NCI-H1417 treated with DMSO at 0.1 percent for 48 hours (cell line): ENCODE results near the gene GJB3.
"Not testable (repeated sequence)": the region's sequence is repeated elsewhere in the genome, so short reads cannot be mapped to it uniquely, and the experiment has no call there.

Experiments
- DNase-seq: peaks from one replicate; lab custom pipeline; 2025; lab: John Stamatoyannopoulos, UW

Gene GJB3

DNA sequence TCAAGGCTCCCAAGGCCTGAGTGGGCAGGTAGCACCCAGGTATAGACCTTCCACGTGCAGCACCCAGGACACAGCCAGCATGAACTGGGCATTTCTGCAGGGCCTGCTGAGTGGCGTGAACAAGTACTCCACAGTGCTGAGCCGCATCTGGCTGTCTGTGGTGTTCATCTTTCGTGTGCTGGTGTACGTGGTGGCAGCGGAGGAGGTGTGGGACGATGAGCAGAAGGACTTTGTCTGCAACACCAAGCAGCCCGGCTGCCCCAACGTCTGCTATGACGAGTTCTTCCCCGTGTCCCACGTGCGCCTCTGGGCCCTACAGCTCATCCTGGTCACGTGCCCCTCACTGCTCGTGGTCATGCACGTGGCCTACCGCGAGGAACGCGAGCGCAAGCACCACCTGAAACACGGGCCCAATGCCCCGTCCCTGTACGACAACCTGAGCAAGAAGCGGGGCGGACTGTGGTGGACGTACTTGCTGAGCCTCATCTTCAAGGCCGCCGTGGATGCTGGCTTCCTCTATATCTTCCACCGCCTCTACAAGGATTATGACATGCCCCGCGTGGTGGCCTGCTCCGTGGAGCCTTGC, 19.7 kb upstream of the GJB3 start:
- DNase-seq, result no peak

DNA sequence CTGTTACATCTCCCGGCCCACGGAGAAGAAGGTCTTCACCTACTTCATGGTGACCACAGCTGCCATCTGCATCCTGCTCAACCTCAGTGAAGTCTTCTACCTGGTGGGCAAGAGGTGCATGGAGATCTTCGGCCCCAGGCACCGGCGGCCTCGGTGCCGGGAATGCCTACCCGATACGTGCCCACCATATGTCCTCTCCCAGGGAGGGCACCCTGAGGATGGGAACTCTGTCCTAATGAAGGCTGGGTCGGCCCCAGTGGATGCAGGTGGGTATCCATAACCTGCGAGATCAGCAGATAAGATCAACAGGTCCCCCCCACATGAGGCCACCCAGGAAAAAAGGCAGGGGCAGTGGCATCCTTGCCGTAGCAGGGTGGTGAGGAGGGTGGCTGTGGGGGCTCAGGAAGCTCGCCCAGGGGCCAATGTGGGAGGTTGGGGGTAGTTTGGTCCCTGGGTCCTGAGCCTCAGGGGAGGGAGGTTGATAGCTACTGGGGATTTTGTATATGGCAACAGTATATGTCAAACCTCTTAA, 19.2 kb upstream of the GJB3 start:
- DNase-seq, result no peak

DNA sequence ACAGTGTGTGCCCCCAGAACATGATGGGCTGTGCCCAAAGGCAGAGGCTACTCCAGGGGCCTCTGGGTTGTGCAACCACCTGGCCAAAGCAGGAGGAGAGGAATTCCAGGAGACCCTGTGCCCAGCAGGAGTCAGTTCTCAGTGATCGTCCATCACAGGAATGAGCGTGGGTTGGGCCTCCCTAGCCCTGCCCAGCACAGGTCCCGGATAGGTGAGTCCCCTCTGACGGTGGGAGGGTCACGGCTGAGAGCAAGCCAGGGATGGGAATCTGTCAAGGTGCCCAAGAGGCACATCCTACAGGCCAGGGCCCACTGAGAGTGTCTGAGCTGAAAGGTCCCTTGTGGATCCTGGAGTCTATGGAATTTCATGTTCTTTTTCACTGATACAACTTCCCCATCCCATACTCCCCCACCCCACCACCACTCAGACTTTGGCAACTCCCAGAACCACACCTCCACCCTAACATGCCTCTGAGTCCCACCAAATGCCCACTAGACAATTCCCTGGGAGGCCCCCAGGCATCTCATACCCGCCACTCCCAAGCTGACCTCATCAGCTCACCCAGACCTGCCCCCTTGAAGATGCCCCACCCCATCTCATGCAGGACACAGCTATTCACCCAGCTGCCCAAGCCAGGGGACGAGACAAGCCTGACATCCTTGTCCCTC, 18.4 kb upstream of the GJB3 start:
- no peak for DNase-seq

DNA sequence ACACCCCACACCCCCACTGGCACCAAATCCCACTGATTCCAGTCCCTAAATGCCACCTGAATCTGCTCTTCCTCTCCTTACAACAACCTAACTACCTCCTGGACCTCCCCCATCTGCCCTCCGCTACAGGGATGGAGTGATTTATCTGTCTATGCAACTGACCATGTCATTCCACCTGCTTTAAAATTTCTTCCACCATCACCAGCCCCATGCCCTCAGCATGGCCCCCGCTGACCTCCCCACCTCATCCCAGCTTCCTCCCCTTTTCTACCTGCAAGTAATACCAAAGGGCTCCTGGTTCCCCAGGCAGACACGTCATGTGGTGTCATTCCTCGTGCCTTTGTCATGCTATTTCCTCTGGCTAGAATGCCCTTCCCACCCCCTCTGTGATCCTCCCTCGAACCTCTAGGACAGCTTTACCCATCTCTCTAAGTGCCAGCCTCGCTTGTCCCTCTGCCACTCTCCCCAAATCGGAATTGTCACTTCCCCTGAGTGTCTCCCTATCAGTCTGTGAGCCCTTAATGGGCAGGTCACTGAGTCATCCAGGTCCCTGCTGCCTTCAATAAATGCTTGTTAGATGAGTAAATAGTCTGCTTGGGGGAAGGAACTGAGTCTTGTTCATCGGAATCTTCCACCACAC, 17.8 kb upstream of the GJB3 start:
- DNase-seq, result no peak

DNA sequence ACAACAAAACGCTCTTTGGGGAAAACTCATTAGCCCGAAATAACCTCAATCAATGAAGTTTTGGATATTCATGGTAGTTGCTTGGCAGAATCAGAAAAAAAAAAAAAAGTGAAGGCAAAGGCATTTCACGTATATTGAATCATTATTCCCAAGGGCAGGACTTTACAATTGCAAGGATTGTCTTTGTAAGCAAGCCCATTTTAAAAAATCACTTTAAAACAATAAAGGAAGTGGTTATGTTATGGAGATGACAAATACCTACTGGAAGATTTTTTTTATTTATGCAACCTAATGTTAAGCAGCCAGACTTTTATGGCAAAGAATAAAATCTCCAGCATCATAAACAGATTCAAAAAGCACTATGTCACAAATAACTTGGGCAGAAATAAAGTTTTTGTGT, 12.2 kb upstream of the GJB3 start:
- no peak for DNase-seq

DNA sequence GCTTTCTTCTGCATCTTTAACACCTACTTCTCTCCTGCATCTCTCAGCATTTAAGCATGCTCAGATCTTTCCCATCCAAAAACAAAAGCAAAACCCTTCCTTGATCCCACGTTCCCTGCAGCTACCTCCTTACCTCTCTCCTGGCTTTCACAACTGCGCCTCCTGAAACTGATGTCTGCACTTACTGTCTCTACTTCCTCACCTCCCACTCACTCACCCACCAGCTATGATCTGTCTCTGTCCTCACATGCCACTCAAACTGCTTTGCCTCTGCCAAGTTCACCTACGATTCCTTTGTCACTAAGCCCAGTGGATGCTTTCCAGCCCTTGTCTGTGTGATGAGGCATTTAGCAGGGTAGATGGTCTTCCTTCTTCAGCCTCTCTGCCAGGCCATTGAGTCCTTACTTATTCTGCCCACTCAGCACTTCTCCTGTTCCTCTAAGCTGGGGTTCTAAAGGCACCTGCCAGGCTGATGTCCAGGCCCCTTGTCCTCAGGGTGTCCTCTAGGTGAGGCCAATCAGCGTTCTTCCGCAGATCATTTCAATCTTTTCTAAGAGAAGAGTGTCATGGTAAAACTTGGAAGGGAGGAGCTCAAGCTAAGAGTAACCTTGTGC, 10.0 kb upstream of the GJB3 start:
- DNase-seq, result no peak

DNA sequence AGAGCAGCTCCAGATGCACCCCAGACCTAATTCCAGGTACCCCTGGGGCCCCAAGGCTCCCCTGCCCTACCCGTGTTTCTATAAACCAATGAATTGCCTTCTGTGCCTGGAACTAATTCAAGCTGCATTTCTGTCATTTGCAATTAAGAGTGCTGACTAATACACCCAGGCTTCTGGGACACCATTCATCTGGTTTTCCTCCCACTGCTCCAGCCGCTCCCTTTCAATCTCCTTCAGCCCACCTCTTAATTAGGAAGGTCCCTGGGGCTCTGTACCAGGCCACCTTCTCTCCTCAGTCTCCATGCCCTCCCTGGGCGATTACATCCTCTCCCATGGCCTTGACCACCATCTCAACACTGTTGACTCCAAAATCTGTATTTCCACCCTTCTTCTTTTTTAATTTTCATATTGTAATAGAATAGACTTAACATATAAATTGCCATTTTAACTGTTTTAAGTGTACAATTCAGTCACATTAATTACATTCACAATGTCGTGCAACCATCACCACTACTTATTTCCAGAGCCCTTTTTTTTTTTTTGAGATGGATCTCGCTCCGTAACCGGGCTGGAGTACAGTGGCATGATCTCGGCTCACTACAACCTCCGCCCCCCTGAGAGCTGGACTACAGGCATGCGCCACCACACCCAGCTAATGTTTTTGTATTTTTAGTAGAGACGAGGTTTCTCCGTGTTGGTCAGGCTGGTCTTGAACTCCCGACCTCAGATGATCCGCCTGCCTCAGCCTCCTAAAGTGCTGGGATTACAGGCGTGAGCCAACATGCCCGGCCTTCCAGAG, 9.2 kb upstream of the GJB3 start:
- no peak for DNase-seq

DNA sequence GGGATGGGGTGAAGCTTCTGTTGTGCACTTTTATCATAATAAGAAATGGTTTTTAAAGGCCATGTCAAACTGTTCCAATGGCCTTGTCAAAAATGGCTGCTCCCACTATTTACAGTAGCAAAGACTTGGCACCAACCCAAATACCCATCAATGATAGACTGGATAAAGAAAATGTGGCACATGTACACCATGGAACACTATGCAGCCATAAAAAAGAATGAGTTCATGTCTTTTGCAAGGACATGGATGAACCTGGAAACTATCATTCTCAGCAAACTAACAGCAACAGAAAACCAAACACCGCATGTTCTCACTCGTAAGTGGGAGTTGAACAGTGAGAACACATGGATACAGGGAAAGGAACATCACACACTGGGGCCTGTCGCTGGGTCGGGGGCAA, 7.9 kb upstream of the GJB3 start:
- DNase-seq, result not testable (repeated sequence)

DNA sequence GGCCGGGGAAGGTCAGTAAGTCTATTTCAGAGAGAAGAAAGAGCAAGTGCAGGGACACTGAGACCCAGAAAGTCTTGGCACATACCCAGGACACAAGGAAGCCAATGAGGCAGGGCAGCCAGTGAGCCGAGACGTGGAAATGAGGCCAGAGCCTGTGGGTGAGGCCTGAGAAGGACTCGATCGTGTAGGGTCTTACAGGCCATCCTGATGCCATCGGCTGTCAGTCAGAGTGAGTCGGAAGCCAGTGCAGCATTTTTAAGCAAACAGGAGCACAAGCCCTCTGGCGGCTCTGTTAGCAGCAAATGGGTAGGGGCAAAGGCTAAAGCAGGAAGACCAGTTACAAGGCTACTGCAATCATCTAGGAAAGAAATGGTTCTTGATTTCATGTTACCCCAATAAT, 6.1 kb upstream of the GJB3 start:
- no peak for DNase-seq

DNA sequence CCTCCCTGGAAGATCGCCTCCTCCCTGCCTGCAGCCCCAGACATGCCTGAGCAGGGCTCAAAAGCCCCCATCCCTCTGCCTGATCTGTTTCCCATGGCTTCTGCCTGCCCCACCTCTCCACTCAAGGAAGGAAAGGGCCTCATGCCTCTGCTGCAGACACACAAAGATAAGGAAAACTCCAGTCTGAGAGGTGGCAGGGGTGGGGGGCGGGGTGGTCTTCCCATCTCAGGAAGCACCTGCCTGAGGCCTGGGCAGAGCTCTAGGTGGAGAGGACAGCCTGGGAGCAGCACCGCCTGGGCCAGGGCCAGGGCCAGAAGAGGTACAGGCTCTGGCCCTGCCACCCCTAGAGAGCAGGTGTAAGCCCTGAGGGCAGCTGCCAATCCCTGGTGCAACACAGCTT, 4.1 kb upstream of the GJB3 start:
- DNase-seq, result no peak

DNA sequence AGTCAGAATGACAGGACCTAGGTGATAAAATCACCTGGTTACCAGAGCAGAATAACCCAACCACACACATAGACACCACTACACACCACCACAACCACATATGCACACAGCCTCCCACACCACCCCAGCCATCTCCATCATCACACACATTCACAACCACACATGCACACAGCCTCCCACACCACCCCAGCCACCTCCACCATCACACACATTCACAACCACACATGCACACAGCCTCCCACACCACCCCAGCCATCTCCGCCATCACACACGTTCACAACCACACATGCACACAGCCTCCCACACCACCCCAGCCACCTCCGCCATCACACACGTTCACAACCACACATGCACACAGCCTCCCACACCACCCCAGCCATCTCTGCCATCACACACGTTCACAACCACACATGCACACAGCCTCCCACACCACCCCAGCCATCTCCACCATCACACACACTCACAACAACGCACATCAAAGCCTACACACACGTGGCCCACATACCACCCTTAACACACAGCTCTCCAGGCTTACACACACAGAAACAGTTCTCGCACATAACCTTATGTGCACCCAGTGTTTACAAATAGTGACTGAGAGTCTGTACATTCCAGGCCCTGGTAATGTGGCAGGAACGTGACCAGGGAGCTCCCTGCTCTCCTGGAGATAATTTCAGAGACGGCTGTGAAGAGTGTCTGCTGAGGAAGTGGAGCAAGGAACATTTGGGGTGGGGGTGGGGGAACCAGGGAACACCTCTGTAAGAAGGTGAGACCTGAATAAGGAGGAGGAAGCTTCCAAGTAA, 3.3 kb upstream of the GJB3 start:
- no peak for DNase-seq

DNA sequence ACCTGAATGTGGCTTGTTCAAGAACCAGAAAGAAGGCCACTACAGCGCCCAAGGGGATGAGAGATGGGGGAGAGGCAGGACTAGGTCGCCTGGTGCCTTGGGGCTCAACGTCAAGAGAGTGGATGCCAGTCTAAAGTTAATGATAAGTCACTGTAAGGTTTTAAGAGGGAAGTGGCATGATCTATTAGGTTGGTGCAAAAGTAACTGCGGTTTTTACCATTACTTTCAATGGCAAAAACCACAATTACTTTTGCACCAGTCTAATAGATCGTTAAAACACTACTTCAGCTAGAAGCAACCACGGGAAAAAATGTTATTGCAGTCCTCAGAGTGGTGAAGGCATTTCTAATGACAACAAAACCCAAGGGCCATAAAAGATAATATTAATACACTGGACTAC, 2.6 kb upstream of the GJB3 start:
- DNase-seq, result no peak

DNA sequence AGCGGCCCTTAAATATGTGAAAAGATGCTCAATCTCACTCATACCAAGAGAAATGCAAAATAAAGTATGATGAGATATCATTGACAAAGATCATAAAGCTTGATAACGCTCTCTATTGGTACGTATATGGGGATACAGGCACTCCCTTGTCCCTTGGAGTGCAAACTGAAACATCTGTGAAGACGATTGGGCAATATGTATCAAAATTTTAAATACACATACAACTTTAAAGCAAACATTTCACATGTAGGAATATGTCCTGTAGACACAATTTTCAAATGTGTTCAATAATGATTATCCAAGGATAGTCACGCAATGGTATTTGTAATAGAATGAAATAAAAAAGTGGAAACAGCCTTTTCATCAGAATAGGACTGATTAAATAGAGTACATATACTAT, 2.0 kb upstream of the GJB3 start:
- DNase-seq, result no peak

DNA sequence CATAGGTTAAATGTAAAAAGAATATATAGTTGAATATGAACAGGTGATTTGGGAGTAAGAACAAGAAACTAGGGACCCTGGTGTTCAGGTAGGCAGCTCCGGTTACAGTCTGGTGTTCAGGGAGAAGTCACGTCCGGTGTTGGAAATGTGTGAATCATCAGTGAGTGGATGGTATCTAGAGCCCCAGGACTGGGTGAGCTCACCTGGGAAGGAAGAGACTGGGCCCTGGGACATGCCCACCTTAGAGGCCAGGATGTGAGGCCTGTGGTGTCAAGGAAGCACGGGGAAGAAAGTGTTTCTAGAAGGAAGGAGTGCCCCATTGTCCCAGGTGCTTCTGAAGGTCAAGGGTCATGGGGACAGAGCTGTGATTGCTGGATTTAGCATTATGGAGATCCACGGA, 1.5 kb upstream of the GJB3 start:
- DNase-seq, result no peak

DNA sequence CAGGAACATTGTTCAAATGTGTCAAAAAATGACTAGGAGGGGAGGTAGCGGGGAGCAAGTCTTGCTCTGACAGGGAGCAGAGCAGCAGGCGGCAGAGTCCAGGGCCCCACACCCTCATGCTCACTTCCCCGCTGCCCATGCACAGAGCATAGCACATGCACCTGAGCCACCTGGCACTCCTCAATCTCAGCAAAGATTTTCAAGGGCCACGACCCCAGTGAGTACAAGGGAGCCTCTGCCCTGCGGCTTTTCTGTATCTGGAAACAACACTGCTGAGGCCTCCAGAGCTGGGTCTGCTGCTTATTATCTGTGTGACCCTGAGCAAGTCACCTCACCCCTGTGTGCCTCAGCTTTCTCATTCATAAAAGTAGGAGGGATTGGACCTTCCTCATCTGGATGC, 1.1 kb upstream of the GJB3 start:
- DNase-seq, result no peak

DNA sequence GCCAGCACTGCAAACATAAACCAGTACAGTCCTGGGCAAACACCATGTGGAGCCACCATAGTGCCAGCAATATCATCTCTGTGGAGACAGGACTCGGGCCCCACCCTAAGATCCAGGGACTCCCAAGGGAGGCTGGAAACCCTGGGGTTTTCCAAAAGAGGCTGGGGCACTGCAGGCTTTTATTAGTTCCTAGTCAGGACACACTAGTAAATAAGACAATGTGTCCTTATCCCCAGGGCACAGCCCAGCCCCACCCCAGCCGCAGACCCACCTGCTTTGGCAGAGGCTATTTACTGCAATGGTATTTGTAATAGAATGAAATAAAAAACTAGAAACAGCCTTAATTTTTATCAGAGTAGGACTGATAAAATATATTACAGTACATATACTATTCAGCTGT, 486 bp upstream of the GJB3 start:
- no peak for DNase-seq

DNA sequence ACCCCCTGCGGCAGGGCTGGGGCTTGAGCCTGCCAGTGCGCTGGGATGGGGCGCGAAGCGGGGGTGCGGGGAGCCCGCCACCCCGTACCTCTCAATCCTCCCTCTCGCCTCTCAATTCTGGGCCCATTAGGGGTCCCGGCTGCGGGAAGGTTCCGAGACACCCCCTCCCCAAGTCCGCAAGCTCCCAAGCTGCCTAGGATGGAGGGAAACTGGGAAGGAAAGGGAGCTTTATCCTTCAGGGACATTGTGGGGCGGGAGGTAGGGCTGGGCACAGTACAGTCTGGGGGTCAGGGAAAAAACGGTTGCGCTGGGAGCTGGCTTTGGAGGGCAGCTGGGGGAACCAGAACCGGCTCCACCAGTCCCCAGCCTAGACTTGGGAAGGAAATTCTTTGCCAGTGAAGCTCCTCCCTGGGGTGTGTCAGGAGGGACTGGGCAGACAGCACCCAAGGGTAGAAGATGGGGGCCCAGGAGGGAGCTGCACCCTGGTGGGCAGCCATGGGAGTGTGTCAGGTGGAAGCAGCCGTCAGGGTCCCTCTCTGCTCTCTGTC, 904 bp downstream of the GJB3 start:
- no peak for DNase-seq

DNA sequence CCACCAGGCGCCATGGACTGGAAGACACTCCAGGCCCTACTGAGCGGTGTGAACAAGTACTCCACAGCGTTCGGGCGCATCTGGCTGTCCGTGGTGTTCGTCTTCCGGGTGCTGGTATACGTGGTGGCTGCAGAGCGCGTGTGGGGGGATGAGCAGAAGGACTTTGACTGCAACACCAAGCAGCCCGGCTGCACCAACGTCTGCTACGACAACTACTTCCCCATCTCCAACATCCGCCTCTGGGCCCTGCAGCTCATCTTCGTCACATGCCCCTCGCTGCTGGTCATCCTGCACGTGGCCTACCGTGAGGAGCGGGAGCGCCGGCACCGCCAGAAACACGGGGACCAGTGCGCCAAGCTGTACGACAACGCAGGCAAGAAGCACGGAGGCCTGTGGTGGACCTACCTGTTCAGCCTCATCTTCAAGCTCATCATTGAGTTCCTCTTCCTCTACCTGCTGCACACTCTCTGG, 3.8 kb downstream of the GJB3 start:
- DNase-seq, result no peak

DNA sequence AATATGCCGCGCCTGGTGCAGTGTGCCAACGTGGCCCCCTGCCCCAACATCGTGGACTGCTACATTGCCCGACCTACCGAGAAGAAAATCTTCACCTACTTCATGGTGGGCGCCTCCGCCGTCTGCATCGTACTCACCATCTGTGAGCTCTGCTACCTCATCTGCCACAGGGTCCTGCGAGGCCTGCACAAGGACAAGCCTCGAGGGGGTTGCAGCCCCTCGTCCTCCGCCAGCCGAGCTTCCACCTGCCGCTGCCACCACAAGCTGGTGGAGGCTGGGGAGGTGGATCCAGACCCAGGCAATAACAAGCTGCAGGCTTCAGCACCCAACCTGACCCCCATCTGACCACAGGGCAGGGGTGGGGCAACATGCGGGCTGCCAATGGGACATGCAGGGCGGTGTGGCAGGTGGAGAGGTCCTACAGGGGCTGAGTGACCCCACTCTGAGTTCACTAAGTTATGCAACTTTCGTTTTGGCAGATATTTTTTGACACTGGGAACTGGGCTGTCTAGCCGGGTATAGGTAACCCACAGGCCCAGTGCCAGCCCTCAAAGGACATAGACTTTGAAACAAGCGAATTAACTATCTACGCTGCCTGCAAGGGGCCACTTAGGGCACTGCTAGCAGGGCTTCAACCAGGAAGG, 4.3 kb downstream of the GJB3 start:
- DNase-seq, result no peak

DNA sequence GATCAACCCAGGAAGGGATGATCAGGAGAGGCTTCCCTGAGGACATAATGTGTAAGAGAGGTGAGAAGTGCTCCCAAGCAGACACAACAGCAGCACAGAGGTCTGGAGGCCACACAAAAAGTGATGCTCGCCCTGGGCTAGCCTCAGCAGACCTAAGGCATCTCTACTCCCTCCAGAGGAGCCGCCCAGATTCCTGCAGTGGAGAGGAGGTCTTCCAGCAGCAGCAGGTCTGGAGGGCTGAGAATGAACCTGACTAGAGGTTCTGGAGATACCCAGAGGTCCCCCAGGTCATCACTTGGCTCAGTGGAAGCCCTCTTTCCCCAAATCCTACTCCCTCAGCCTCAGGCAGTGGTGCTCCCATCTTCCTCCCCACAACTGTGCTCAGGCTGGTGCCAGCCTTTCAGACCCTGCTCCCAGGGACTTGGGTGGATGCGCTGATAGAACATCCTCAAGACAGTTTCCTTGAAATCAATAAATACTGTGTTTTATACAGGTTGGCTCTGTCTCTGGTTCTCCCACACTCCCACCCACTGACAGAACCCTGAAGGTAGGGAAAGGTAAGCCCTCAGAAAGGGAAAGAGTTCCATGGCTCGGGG, 5.0 kb downstream of the GJB3 start:
- no peak for DNase-seq
